OCI-LY1 (cell line): ENCODE data around the gene TEK.
A peak's percentile ranks its signal among the peaks of the same experiment; 100 is the strongest.

ENCODE experiments used
- H2AFZ ChIP-seq: fragments of 200-600 bp; sonication (generic), shearing (Covaris generic); 2 replicates; pipeline ENCODE4 v1.6.0; 2014; ENCODE audit warnings: antibody characterized with exemption, mild to moderate bottlenecking, low read length
- H3F3A ChIP-seq: fragments of 200-600 bp; sonication (generic), shearing (Covaris generic); 2 replicates; pipeline ENCODE4 v1.6.0; 2014; ENCODE audit warnings: mild to moderate bottlenecking, antibody characterized with exemption, low read length, moderate library complexity; ENCODE audit not compliant: insufficient read depth
- H3K27ac ChIP-seq: fragments of 200-600 bp; sonication (generic); 2 replicates; pipeline ENCODE4 v1.5.1; 2014; ENCODE audit warnings: low read length, mixed run types, mild to moderate bottlenecking, low read depth; ENCODE audit not compliant: poor library complexity, severe bottlenecking
- H3K27me3 ChIP-seq: fragments of 200-600 bp; sonication (generic); 2 replicates; pipeline ENCODE4 v1.6.0; 2014; ENCODE audit warnings: antibody characterized with exemption, mild to moderate bottlenecking, low read length, moderate library complexity; ENCODE audit not compliant: insufficient read depth
- H3K36me3 ChIP-seq: fragments of 200-600 bp; sonication (generic); 2 replicates; pipeline ENCODE4 v1.6.1; 2014; ENCODE audit warnings: mild to moderate bottlenecking, antibody characterized with exemption, low read length, moderate library complexity, mixed read lengths; ENCODE audit not compliant: insufficient read depth
- H3K4me1 ChIP-seq: fragments of 200-600 bp; sonication (generic); 2 replicates; pipeline ENCODE4 v1.5.1; 2014; ENCODE audit warnings: mild to moderate bottlenecking, low read length, moderate library complexity; ENCODE audit not compliant: insufficient read depth, severe bottlenecking
- H3K4me2 ChIP-seq: fragments of 200-600 bp; sonication (generic), shearing (Covaris generic); 2 replicates; pipeline ENCODE4 v1.6.1; 2014; ENCODE audit warnings: low read length
- H3K4me3 ChIP-seq: fragments of 200-600 bp; sonication (generic); 2 replicates; pipeline ENCODE4 v1.5.1; 2014; ENCODE audit warnings: low read length, low read depth, mild to moderate bottlenecking, mixed read lengths; ENCODE audit not compliant: poor library complexity, severe bottlenecking
- H3K79me2 ChIP-seq: fragments of 200-600 bp; shearing (Covaris generic); 2 replicates; pipeline ENCODE4 v1.6.1; 2016; ENCODE audit warnings: mixed run types, low read length, mixed read lengths; ENCODE audit not compliant: insufficient read depth
- H3K9ac ChIP-seq: fragments of 200-600 bp; sonication (generic), shearing (Covaris generic); 2 replicates; pipeline ENCODE4 v1.6.1; 2014; ENCODE audit warnings: mild to moderate bottlenecking, low read length, mixed read lengths
- H3K9me2 ChIP-seq: fragments of 200-600 bp; sonication (generic), shearing (Covaris generic); 2 replicates; pipeline ENCODE4 v1.6.1; 2014; ENCODE audit warnings: low read depth, mild to moderate bottlenecking, low read length, mixed read lengths
- H3K9me3 ChIP-seq: fragments of 200-600 bp; shearing (Covaris generic); 2 replicates; pipeline ENCODE4 v1.6.1; 2014; ENCODE audit warnings: low read length, mixed read lengths
- H4K20me1 ChIP-seq: fragments of 200-600 bp; sonication (generic), shearing (Covaris generic); 2 replicates; pipeline ENCODE4 v1.6.0; 2016; ENCODE audit warnings: mild to moderate bottlenecking, low read length; ENCODE audit not compliant: insufficient read depth
- EZH2 ChIP-seq: fragments of 200-600 bp; sonication (generic), shearing (Covaris generic); IDR thresholded peaks from 2 replicates; pipeline ENCODE4 v1.8.0; 2017; ENCODE audit warnings: borderline replicate concordance, mixed run types, mild to moderate bottlenecking, antibody characterized with exemption, low read length, moderate library complexity, mixed read lengths
- TF ChIP-seq, protein P1 (sequence below): fragments of 200-600 bp; sonication (generic), shearing (Covaris generic); IDR thresholded peaks from 2 replicates; pipeline ENCODE4 v1.5.1; 2017; ENCODE audit warnings: mild to moderate bottlenecking, antibody characterized with exemption, low read length, moderate library complexity, mixed read lengths

The TEK gene

DNA sequence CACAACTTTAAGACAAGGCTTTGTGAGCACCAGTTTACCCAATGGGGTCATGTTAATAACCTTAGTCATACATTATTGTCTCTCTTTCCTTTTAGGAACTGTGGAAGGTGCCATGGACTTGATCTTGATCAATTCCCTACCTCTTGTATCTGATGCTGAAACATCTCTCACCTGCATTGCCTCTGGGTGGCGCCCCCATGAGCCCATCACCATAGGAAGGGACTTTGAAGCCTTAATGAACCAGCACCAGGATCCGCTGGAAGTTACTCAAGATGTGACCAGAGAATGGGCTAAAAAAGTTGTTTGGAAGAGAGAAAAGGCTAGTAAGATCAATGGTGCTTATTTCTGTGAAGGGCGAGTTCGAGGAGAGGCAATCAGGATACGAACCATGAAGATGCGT lies 48.7 kb downstream of the TEK start:
- Histone ChIP-seq H3K79me2 (no peaks in the 10 kb centered on the region), H3K4me2 (no peak overlapping the region), H3K36me3 (no peaks in the 10 kb centered on the region), H3K9ac (no peak overlapping the region), H4K20me1 (no peaks in the 10 kb centered on the region), H3K4me3 (no peak overlapping the region), H2AFZ (no peak overlapping the region), H3F3A (no peaks in the 10 kb centered on the region), H3K27me3 (no peaks in the 10 kb centered on the region), H3K4me1 (no peaks in the 10 kb centered on the region), H3K9me3 (no peaks in the 10 kb centered on the region), H3K27ac (no peak overlapping the region), H3K9me2 (no peaks in the 10 kb centered on the region)
- no peak for TF ChIP-seq EZH2
- TF ChIP-seq, protein P1, sequence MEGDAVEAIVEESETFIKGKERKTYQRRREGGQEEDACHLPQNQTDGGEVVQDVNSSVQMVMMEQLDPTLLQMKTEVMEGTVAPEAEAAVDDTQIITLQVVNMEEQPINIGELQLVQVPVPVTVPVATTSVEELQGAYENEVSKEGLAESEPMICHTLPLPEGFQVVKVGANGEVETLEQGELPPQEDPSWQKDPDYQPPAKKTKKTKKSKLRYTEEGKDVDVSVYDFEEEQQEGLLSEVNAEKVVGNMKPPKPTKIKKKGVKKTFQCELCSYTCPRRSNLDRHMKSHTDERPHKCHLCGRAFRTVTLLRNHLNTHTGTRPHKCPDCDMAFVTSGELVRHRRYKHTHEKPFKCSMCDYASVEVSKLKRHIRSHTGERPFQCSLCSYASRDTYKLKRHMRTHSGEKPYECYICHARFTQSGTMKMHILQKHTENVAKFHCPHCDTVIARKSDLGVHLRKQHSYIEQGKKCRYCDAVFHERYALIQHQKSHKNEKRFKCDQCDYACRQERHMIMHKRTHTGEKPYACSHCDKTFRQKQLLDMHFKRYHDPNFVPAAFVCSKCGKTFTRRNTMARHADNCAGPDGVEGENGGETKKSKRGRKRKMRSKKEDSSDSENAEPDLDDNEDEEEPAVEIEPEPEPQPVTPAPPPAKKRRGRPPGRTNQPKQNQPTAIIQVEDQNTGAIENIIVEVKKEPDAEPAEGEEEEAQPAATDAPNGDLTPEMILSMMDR, result 0 out of 2 replicates have a peak, but pooled peaks have one; percentile 6

DNA sequence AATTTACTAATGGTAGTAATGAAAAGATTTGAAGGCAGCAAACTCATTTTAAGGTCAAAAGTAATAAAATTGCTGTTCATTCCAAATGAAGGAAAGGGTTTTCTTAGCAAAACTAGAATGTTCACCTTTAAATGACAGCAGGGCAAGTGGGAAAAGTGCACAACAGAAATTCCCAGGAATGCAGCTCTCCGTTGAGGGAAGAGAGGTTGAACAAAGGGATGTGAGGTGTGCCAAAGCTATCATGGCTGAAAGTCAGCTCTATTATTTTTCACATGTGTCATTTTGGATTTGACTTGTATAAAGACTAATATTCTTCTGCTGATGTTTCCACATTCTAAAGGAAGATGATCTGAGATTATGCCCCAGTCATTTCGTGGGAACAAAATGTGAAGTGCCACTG lies 51.6 kb downstream of the TEK start:
- Histone ChIP-seq H3K4me2 (no peak overlapping the region), H3K9ac (no peak overlapping the region), H3K4me3 (no peak overlapping the region), H3K9me2 (no peaks in the 10 kb centered on the region), H3K27ac (no peak overlapping the region), H3K9me3 (no peaks in the 10 kb centered on the region), H3K79me2 (no peaks in the 10 kb centered on the region), H4K20me1 (no peaks in the 10 kb centered on the region), H3K27me3 (no peaks in the 10 kb centered on the region), H3K36me3 (no peaks in the 10 kb centered on the region), H3K4me1 (no peaks in the 10 kb centered on the region), H2AFZ (no peak overlapping the region), H3F3A (no peaks in the 10 kb centered on the region)
- TF ChIP-seq, protein P1, result no peak
- TF ChIP-seq EZH2, result no peak

DNA sequence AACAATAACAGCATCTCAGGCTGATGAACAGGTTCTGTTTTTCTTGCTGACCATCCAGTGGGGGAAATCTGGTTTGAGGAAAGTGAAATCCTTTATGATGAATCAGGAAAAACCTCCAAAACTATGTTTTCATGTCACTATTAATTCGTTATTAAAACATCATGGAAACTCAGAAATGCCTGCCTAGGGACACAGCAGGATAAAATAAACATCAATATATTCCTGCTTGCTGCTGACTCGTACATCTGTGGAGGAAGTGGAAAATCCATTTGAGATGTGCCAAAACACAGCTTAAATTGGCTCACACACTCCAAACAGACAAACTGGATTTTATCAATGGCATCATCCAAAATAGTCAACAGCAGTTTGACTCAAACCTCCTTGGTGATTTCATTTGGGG lies 53.0 kb downstream of the TEK start:
- Histone ChIP-seq H3F3A (no peaks in the 10 kb centered on the region), H3K4me1 (no peaks in the 10 kb centered on the region), H3K36me3 (no peaks in the 10 kb centered on the region), H3K27me3 (no peaks in the 10 kb centered on the region), H3K9ac (no peak overlapping the region), H3K9me2 (no peaks in the 10 kb centered on the region), H4K20me1 (no peaks in the 10 kb centered on the region), H3K4me3 (no peak overlapping the region), H2AFZ (no peak overlapping the region), H3K79me2 (no peaks in the 10 kb centered on the region), H3K27ac (no peak overlapping the region), H3K4me2 (no peak overlapping the region), H3K9me3 (no peaks in the 10 kb centered on the region)
- TF ChIP-seq, protein P1, result no peak
- no peak for TF ChIP-seq EZH2
